Adipose tissue (tissue), 3 donors: ENCODE data around the gene ZBTB20. TPM values are rescaled to one million over a fixed set of nuclear protein-coding genes. Genes with fewer than 3 reads are reported as not detected.
"Not testable (repeated sequence)": the region's sequence is repeated elsewhere in the genome, so short reads cannot be mapped to it uniquely, and the experiment has no call there.

Experiments used
- H3K27ac ChIP-seq: one replicate; pipeline ENCODE4 v1.5.1; 2013; ENCODE audit warnings: low read depth, low read length
- WGBS, 3 donors: extraction: QIAGEN DNeasy Blood & Tissue Kit; methylation state at CpG; one replicate each; pipeline ENCODE4 v1.1.7; 2013; 5-methylcytosine and 5-hydroxymethylcytosine counted together
- polyA plus RNA-seq, 3 donors: library from polyadenylated mRNA; stranded (reverse); fragments of 200-250 nt; gene quantifications; one replicate each; pipeline ENCODE4 v1.2.3, GENCODE V29; 2013
- donor health status: healthy with polysubstance abuse.
- donor health status: Bipolar disorder and iron deficiency.
- donor health status: healthy.

Gene ZBTB20
- polyA plus RNA-seq, 3 donors = 0.62 to 7.8 (median 1.4) TPM

DNA sequence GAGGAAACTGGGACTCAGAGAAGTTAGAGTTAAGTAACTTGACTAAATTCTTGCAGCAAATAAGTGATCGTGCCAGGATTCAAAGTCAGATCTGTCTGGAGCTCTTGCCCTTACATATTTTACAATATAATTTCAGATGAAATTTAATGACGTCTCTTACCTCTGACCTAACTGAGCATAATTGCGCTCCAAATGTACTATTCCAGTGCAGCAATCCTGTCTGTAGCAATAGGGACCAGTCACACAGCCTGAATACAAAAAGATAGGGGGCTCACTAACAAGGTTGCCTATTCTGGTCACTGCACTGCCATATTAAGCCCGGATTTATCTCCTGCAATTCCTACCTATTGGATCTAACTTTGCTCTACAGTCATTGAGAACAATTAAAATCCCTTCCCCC is 316.4 kb downstream of the ZBTB20 start:
- 76 to 83% (median 80%) methylated on average over 4 of the region's 4 CpGs for WGBS, 3 donors

DNA sequence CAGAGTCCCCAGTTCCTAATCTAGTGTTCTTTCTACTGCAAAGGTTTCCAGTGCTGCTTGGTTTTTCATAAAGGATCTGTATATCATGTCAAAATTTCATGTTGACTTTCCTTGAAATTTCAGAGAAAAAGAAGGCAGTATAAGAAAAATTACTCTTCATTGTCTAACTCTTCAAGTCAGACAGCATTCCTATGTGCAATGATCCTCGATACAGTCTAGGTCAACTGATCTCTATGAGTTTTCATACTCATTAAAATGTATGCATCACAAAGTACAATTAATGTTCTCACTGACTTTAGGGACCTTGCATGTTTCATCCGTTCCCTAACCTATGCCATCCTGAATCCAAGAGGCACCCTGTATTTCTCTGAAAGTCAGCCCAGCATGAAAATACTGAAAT is 317.3 kb downstream of the ZBTB20 start:
- WGBS, 3 donors = 77 to 97% (median 93%) methylated on average over 2 of the region's 2 CpGs
- H3K27ac ChIP-seq = no peak overlapping the region

More for the DNA sequence above, 316.4 kb downstream of the ZBTB20 start:
- no peak overlapping the region for H3K27ac ChIP-seq

DNA sequence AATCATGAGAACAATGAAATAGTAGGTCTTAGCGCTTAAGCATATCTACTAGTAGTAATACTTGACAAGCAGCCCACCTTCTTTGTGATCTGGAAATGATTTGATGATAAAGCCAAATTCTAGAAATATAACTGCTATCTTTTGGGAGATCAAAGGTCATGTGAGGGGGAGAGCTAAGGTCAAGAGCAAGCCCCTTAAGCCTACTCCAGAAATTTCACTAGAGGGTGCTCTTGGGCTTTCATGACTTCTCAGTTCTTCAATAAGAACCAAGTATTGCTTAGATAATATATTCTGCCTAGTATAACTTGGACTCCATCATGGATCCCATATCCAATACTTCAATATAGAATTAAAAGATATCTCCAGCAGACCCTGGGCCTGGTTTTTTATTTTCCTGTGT is 319.6 kb downstream of the ZBTB20 start:
- 65 to 97% (median 93%) methylated on average over 1 of the region's 1 CpG for WGBS, 3 donors
- H3K27ac ChIP-seq = no peak overlapping the region

DNA sequence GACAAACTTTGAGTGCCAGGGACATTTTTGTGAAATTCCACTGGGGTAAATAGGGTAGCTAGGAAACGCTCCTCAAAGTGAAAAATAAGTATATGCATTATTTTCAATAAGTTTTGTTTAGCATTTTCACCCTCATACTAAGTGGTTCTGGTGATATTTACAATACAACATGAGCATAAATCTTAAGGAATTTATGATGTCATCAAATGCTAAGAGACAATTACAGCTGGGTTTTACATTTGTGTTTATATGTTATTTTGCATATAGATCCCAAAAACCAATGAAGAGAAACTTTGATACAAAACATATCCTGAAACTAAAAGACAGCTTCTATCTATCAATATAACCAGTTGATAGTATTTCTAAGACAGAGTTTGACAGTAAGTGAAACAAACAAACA is 323.1 kb downstream of the ZBTB20 start:
- 82 to 99% (median 93%) methylated on average over 1 of the region's 1 CpG for whole genome bisulfite sequencing, 3 donors
- no peak overlapping the region for H3K27ac ChIP-seq

DNA sequence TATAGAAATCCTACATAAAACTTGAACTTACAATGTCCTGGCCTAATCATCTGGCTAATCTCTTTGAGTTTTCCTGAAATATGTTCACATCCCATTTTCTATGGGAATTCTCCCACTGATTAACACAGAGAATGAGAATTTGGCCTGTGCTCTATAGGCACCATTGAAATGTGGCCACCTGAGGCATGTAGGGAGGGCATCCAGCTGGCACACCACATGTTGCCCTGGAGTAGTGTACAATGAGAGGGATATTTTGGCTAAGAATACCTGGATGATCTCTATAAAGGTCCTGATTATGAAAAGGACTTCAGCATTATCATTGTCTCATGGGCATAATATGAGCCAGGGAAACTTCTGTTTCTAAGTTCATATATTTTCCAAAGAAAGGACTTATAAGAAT is 324.0 kb downstream of the ZBTB20 start:
- no peak overlapping the region for H3K27ac ChIP-seq

DNA sequence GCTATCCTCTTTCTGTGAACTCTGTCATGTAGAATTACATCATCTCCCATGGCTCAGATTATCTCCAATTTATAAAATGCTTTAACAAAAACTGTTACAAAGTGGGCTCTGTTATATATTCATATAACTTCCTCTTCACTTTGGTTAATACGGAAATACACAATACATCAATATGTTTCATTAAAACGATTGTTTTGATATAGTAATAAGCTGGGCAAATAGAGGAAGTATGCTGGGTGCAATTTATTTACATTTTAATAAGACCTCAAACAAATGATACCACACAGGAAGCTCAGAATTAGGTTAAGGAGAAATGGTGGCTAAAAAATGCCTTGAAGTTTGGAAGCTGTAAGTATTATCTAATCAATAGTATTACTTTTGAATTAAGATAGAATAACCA is 331.0 kb downstream of the ZBTB20 start:
- no peak overlapping the region for H3K27ac ChIP-seq
- 46 to 54% (median 51%) methylated on average over 2 of the region's 2 CpGs for WGBS, 3 donors

DNA sequence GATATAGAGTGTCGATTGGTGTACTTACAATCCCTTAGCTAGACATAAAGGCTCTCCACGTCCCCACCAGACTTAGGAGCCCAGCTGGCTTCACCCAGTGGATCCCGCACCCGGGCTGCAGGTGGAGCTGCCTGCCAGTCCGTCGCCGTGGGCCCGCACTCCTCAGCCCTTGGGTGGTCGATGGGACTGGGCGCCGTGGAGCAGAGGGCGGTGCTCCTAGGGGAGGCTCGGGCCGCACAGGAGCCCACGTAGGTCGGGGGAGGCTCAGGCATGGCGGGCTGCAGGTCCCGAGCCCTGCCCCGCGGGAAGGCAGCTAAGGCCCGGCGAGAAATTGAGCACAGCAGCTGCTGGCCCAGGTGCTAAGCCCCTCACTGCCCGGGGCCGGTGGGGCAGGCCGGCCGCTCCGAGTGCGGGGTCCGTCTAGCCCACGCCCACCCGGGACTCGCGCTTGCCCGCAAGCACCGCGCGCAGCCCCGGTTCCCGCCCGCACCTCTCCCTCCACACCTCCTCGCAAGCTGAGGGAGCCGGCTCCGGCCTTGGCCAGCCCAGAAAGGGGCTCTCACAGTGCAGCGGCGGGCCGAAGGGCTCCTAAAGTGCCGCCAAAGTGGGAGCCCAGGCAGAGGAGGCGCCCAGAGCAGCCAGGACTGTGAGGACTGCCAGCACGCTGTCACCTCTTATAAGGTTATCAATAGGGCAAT is 334.4 kb downstream of the ZBTB20 start:
- H3K27ac ChIP-seq = not testable (repeated sequence)
- 95 to 98% (median 97%) methylated on average over 39 to 48 of the region's 49 CpGs for WGBS, 3 donors

DNA sequence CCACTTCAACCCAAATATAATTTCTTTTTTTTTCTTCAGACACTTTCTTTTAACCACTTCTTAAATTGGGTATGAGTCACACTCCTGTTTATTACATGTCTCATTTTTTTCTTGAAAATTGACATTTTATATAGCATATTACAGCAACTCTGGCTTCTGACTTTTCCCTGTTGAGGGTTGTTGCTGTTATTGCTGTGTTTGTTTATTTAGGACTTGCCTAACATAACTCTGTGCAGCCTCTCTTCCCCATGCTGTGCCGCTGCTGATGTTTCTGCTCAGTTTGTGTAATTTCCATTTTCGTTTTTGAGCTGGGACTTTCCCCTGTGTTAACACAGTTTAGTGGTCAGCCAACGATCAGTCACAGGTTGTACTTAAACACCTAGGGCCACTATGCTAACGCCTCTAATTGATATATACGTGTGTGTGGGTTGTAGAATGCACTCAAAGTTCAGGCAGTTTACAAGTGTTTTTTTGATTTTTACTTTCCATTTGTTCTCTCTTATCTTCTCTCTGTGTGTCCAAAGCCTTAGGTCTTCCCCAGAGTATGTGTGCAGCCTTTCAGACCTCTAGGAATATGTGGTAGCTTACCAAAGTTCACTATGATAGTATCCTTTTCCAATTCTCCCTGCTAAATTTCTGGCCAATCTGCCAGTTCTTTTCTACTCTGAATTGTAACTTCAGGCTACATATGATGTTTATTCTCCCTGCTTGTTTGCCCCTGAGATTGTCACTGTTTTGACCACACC is 337.2 kb downstream of the ZBTB20 start:
- H3K27ac ChIP-seq = no peak overlapping the region
- WGBS, 3 donors = 77 to 90% (median 83%) methylated on average over 5 of the region's 5 CpGs

DNA sequence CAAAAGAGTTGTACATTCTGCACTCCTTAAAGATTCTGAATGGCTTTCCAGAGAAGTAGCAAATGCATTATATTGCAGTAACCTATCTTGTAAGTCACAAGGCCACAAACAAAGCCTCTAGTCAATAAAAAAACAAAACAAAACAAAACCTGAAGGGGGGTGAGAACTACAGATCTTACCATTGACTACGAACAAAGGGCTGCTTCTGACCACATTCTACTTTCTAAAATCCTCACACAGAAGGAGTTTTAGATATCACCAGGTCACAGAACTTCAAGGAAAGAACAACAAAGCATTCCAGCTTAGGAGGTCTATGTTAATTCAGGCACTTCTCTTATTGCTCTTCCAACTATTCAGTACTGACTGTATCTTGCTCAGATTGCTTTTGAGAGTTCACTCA is 343.0 kb downstream of the ZBTB20 start:
- 82 to 97% (median 87%) methylated on average over 1 of the region's 1 CpG for WGBS, 3 donors
- H3K27ac ChIP-seq = no peak overlapping the region

DNA sequence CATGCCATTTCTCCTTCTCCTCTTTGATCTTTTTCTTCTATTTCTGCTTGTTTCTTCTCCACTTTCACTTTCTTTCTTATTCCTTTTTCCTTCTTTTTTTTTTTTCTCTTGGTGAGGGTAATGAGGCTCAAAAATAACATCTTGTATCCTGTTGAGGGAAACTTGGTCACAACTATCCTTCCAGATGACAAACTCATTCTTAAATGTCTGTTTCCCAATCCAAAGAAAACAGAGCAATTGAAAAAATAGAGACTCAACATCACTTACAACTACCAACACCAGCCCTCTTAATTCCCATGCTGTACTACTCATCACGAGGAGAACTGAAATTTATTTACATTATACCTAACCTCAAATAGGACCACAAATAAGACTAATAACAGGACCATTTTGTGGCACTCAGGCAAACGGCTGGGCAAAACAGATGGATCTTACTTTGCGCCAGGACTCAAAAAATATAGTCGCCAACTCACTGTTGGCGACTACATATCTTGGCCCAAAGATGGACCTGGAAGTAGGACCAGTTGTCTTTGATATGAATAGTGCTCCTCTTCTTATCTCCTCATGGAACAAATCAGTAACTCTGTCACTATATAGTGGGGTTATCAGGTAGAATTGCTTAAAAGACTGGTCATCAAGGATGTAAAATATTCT is 343.9 kb downstream of the ZBTB20 start:
- no peak overlapping the region for H3K27ac ChIP-seq
- WGBS, 3 donors = 87 to 90% (median 87%) methylated on average over 5 of the region's 5 CpGs

DNA sequence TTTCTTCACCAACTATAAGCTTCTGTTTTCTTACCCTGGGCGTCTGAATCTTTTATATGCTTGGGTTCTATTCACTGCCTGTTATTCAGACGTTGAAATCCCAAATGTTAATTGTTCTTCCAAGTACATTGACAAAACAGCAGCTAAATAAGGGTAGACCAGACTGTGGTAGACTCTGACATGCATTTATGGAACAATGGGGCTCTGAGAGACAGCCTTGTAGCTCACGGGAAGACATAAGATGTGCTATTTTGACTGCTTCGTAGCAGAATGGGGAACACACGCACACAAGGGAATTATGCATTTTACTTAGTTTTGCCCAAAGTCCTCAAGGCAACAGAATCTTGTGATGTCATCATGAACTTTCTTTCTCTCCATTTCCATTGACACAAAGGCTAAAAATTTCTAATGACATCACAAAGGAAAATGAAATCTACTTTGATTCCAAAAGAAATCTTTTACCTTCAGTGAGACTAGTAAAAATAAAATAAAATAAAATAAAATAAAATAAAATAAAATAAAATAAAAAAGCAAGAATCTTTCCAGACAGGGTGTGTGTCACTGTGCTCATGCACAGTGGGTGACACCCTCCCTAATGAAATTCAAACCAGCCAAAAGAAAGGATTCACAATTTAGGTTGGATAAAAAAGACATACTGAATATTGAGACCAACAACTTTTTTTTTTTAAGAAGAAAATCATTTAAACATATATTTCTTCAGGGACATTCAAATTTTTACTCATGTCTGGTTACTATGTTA is 346.6 kb downstream of the ZBTB20 start:
- 87 to 92% (median 87%) methylated on average over 5 of the region's 5 CpGs for WGBS, 3 donors

DNA sequence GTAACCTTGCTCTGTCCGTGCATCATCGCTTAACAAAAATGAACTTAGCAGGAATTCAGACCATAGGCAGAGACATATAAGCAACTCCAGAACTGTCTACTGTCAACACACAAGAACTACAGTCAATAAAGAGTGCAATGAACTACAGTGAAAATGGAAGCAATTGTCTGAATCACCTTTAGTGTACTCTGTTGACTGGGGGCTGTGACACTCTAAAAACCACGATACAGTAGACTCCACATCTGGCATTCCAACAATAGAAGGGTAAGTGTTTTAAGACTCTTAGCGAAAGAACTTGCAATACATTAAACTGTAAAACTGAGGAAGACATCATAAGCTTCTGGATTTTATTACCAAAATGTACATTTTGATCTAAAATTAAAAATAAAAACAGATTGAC is 347.3 kb downstream of the ZBTB20 start:
- WGBS, 3 donors = 93 to 96% (median 94%) methylated on average over 4 of the region's 4 CpGs
- H3K27ac ChIP-seq = no peak overlapping the region

More for the DNA sequence above, 346.6 kb downstream of the ZBTB20 start:
- H3K27ac ChIP-seq = no peak overlapping the region

DNA sequence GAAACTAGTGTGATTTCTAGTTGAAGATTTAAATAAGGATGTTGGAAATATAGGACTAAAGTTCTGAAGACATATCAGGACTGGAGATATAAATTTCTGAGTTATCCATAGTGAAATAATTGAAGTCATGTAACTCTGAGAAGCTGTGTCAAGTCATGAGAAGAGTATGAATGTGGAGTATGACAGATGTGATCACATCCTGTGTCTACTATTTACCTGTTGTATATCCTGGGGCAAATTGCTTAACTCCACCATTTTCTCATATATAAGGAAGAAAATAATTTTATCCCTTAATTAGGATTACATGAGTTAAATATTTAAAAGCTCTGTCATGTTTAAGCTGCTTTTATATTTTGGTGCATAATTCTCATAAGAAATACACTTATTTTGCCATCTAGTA is 350.3 kb downstream of the ZBTB20 start:
- no peak overlapping the region for H3K27ac ChIP-seq

DNA sequence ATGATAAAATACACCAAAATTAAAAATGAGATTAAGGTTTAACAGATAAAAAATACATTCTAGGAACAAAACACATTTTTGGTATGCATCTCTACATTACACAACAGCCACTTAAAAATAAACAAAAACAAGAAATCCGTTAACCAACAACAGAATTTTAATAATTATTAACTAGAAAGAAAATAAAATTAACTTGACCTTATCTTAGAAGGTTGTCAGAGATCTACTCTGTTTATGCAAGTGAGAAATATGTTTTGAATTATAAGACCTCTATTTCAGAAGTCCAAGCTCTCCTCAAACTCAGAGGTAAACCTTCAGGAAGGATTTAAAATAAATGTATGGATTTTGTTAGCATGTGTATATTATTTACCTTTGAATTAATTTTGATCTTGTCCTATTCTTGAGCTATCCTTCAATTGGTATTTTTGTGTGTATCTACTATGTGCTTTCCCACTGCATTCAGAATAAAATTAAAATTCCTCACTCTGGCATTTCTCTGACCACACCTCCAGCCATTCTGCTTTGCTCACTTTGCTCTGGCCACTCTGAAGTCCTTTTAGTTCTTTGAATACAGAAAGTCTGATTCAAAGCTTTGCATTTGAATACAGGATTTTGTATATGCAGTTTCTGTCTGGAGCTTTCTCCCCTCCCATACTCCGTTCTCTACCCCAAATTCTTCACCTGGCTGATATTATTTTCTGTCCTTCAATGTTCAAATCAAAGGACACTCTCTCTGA is 352.0 kb downstream of the ZBTB20 start:
- WGBS, 3 donors = 48 to 97% (median 96%) methylated on average over 2 of the region's 2 CpGs
- no peak overlapping the region for H3K27ac ChIP-seq

DNA sequence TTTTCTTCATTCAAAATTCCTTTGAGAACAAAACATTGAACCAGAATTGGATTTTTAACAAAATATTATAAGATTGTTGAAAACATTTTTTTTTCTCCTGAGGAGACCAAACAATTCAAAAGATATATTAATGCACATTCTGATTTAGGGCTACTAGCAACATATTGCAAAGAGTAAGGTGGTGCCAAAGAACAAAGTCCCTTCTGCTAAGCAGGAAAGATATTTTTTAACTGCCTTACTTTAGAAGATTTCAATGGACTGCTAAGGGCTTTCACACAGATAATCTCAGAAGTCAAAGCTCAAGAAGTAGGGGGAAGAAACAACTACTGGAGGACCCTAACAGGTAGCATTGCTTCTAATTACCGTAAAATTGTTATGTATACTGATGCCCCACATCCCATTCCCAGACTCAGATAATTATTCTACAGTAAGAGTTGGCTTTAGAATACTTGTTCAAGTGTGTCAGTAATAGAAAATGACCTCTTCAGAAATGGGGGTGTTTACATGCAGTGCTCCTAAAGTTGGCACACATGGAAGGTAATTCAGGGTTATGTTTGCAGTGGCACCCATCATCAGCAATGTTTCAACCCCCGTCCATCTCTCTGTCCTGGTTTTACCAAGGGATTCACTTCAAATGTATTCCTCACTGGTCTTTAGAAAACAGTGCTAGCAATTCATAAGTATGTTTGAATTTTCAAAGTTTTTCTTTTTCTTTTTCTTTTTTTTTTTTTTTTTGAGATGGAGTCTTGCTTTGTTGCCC is 354.7 kb downstream of the ZBTB20 start:
- WGBS, 3 donors = 91 to 98% (median 97%) methylated on average over 2 of the region's 2 CpGs
- no peak overlapping the region for H3K27ac ChIP-seq

DNA sequence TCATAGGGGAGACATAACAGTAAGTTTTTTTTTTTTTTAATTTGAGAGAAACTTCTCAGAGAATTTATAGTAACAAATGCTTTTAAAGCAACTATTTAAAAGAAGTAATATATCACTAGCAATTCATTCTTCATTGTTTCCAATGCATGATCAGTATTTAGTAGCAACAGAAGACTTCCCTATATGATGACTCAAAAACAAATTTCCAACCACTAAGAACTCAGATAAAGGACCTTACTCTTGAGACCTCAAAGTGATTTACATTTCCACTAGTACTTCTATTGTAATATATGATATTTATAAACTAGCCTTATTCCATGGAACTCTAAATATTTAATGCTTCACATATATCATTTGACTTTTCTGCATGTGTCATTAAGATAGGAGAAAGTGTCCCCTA is 356.3 kb downstream of the ZBTB20 start:
- no peak overlapping the region for H3K27ac ChIP-seq

DNA sequence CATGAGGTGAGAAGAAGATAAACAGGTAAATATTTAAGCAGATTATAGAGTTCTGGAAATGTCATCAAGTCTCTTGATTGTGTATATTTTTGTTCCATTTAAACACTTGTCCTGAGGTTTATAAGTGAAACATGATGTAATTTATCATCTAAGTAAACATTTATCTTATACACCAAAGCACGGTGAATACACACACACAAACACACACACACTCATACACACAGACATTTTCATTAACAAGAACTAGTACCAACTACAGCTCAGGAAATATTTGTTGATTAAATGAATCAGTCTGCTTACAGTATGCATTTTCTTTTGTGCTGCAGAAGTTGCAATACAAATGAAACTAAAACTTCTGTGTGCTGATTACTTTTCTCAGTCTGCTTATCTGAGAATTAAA is 357.3 kb downstream of the ZBTB20 start:
- 15 to 88% (median 83%) methylated on average over 1 of the region's 1 CpG for WGBS, 3 donors
- H3K27ac ChIP-seq = no peak overlapping the region

DNA sequence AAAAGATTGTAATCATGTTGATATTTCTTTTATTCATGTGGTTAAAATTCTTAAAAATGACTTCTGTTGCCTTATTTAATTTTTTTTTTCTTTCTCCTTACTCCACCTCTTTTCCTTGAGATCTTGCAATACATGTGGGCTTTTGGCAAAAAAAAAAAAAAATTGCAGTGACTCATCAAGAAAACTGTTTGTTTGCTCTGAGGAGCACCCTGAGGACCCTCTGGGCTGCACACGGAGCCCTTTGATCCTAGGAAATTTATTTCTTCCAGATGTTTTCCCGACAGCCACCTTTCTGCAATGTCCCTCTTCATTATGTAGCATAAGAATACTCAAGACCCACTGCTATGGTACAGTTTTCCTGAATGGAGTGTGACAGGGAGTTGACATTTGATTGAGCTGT is 371.7 kb downstream of the ZBTB20 start:
- H3K27ac ChIP-seq = no peak overlapping the region
- WGBS, 3 donors = 55 to 86% (median 55%) methylated on average over 2 of the region's 2 CpGs
